Measurements from ENCODE around the gene PHOSPHO1.
A peak's percentile ranks its signal among the peaks of the same experiment; 100 is the strongest.

PHOSPHO1 gene

GRCh38 chr17:49240619-49241018 lies 10.0 kb upstream of the PHOSPHO1 start:
- H3K4me3 ChIP-seq (ENCODE audit: low read depth, low read length): no peak overlapping the region
- ChIA-PET POLR2A (no interaction called here), CTCF (interaction anchor here (1.5 to 3.6 kb wide), 4 partner anchors 10 to 49 kb away, joined by 4 to 23 read pairs (median 10); partner anchors contain the start of gene PHOSPHO1)
- DNase-seq (ENCODE audit: low read depth, low spot score): no peak
- no peak for TF ChIP-seq CTCF (IDR thresholded peaks at IDR 0.05; ENCODE audit: insufficient read depth, low read length, missing control alignments)

DNA sequence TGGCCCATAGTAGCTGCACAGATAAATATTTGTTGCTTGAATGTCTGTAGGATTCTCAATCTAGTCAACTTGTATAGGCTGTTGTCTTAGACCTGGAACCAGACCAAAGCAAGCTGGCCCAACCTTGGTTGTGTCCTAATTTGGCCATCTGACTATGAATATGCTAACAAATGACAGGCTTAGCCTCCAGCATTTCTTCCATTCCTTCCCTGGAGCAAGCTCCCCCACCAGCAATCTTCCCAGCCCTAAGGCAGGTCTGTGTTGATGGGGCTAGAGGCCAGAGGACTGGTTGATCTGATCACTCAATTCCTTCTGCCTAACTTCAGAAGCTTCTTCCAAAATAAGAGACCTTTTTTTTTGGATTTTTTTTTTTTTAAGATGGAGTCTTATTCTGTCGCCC lies 9.4 kb upstream of the PHOSPHO1 start:
- no peak for TF ChIP-seq CTCF (IDR thresholded peaks at IDR 0.05; ENCODE audit: insufficient read depth, low read length, missing control alignments)
- POLR2A ChIA-PET: no interaction called here

GRCh38 chr17:49235896-49236295 lies 5.3 kb upstream of the PHOSPHO1 start:
- no peak for TF ChIP-seq CTCF (IDR thresholded peaks at IDR 0.05; ENCODE audit: insufficient read depth, low read length, missing control alignments)
- ChIA-PET CTCF (interaction anchor here (2.4 kb wide), 1 partner anchor 8 kb away, joined by 15 read pairs; no protein-coding TSS in a partner anchor), POLR2A (no interaction called here)
- H3K4me3 ChIP-seq (ENCODE audit: low read depth, low read length): no peak overlapping the region
- no peak for DNase-seq (ENCODE audit: low read depth, low spot score)

More for the DNA sequence above, 9.4 kb upstream of the PHOSPHO1 start:
- DNase-seq (ENCODE audit: low read depth, low spot score): no peak
- no peak overlapping the region for H3K4me3 ChIP-seq (ENCODE audit: low read depth, low read length)
- CTCF ChIA-PET: interaction anchor here (1.5 to 3.6 kb wide), 4 partner anchors 10 to 50 kb away, joined by 6 to 23 read pairs (median 10); partner anchors contain the start of gene PHOSPHO1

- no peak for TF ChIP-seq CTCF (IDR thresholded peaks at IDR 0.05; ENCODE audit: insufficient read depth, low read length, missing control alignments)
- CTCF ChIA-PET: interaction anchor here (2.4 kb wide), 1 partner anchor 7 kb away, joined by 15 read pairs; no protein-coding TSS in a partner anchor
- POLR2A ChIA-PET: no interaction called here
- DNase-seq (ENCODE audit: low read depth, low spot score): no peak
- no peak overlapping the region for H3K4me3 ChIP-seq (ENCODE audit: low read depth, low read length)
These were observed 4.0 kb upstream of the PHOSPHO1 start for GRCh38 chr17:49234509-49235080.

DNA sequence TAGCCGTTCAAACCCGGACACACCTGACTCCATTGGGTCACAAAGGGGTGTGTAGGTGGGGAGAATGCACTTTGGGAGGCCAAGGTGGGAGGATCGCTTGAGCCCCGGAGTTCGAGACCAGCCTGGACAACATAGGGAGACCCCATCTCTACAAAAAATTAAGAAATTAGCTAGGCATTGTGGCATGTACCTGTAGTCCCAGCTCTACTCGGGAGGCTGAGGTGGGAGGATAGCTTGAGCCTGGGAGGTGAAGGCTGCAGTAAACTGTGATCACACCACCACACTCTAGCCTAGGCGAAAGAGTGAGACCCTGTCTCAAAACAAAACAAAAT lies 942 bp upstream of the PHOSPHO1 start:
- no peak for TF ChIP-seq CTCF (IDR thresholded peaks at IDR 0.05; ENCODE audit: insufficient read depth, low read length, missing control alignments)
- no peak overlapping the region for H3K4me3 ChIP-seq (ENCODE audit: low read depth, low read length)
- DNase-seq (ENCODE audit: low read depth, low spot score): no peak
- CTCF ChIA-PET: interaction anchor here (0.8 to 8.9 kb wide), 3 partner anchors 10 to 60 kb away, joined by 3 to 136 read pairs (median 14); no protein-coding TSS in a partner anchor
- POLR2A ChIA-PET: no interaction called here

DNA sequence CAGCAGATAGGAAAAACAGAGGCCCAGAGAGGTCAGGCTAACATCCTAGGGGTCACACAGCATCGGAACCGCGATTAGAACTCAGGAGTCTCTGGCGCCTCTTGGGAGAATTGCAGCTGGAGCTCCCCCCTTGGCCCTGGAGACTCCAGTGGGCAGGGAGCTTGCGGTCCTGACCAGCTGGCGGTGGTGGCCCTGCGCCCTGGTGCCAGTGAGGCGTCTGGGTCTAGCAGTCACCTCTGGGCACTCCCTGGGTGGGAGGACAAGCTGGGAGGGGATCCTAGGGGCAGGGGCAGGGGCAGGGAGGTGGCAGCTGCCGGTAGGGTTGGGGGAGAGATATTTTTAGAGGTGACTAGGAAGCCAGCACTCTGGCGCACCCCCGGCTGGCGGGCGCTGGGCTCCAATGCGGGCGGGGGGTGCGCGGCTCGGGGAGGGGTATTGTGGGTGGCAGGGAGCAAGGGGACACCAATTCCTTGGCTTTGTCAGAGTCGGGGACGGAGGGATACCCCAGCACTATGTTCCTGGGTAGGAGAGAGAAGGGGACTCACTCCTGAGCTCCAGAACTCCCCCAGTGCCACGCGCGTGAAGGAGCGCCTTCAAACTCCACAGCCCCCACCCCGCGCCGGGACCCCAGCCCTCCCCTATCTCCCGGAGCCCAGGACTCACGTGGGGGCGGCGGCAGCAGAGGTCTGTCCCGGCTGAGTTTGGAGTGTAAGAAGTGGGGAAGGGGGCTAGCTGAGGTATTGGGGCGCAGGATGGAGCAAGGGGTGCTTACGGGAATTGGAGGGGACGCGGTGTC lies 584 bp downstream of the PHOSPHO1 start:
- H3K4me3 ChIP-seq (ENCODE audit: low read depth, low read length): peak overlapping the region; percentile 85
- POLR2A ChIA-PET: interaction anchor here (0.8 kb wide), 1 partner anchor 12 kb away, joined by 3 read pairs; no protein-coding TSS in a partner anchor
- no peak for DNase-seq (ENCODE audit: low read depth, low spot score)
- CTCF ChIA-PET: interaction anchor here (0.7 to 8.9 kb wide), 10 partner anchors 8 to 70 kb away, joined by 3 to 165 read pairs (median 10); no protein-coding TSS in a partner anchor
- no peak for TF ChIP-seq CTCF (IDR thresholded peaks at IDR 0.05; ENCODE audit: insufficient read depth, low read length, missing control alignments)
